Mesenchymal stem cell (in vitro differentiated cells and primary cell): Measurements from ENCODE around the gene TCHHL1.

Source experiments
- DNase-seq: peaks from one replicate; pipeline ENCODE4 v3.0.0-alpha.2; 2013
- H2AFZ ChIP-seq: one replicate; pipeline ENCODE4 v1.6.1; 2013; ENCODE audit warnings: low read depth, mild to moderate bottlenecking, control low read depth, inconsistent platforms, low read length, moderate library complexity
- H2AK5ac ChIP-seq: 2 replicates; pipeline ENCODE4 v1.6.1; 2013; ENCODE audit warnings: low read length, moderate library complexity, mild to moderate bottlenecking, inconsistent platforms; ENCODE audit not compliant: severe bottlenecking
- H2BK120ac ChIP-seq: one replicate; pipeline ENCODE4 v1.6.1; 2013; ENCODE audit warnings: low read depth, mild to moderate bottlenecking, inconsistent platforms, low read length, moderate library complexity
- H2BK12ac ChIP-seq, 2 experiments: one replicate each; pipeline ENCODE4 v1.6.1; 2013; ENCODE audit warnings: inconsistent platforms in 2 of 2, low read length in 2 of 2, mild to moderate bottlenecking in 2 of 2, moderate library complexity in 2 of 2, control low read depth in 1 of 2
- H2BK15ac ChIP-seq: one replicate; pipeline ENCODE4 v1.6.1; 2013; ENCODE audit warnings: mild to moderate bottlenecking, low read depth, inconsistent platforms; ENCODE audit not compliant: poor library complexity, severe bottlenecking
- H2BK5ac ChIP-seq: 2 replicates; pipeline ENCODE4 v1.6.1; 2013; ENCODE audit warnings: low read depth, mild to moderate bottlenecking, low read length, control low read depth, inconsistent platforms; ENCODE audit not compliant: poor library complexity, severe bottlenecking
- H3K14ac ChIP-seq, 2 experiments: one replicate each; pipeline ENCODE4 v1.6.1; 2013; ENCODE audit warnings: inconsistent platforms in 2 of 2, low read length in 2 of 2, control low read depth in 1 of 2, mild to moderate bottlenecking in 1 of 2, moderate library complexity in 1 of 2
- H3K18ac ChIP-seq, 2 experiments: one replicate each; pipeline ENCODE4 v1.6.1; 2013; ENCODE audit warnings: inconsistent platforms in 2 of 2, low read length in 2 of 2, control low read depth in 1 of 2, low read depth in 1 of 2, mild to moderate bottlenecking in 1 of 2
- H3K23ac ChIP-seq, 2 experiments: one replicate each; pipeline ENCODE4 v1.6.1; 2013; ENCODE audit warnings: inconsistent platforms in 2 of 2, low read length in 2 of 2, mild to moderate bottlenecking in 2 of 2, moderate library complexity in 2 of 2, control low read depth in 1 of 2
- H3K27ac ChIP-seq: 2 replicates; pipeline ENCODE4 v1.5.1; 2013; ENCODE audit warnings: mild to moderate bottlenecking, moderate library complexity, low read length, control low read depth, inconsistent platforms; ENCODE audit not compliant: poor library complexity, severe bottlenecking
- H3K27me3 ChIP-seq, 2 experiments: 2 replicates each; pipeline versions ENCODE4 v1.6.1 to v1.7.0; 2013; ENCODE audit warnings: low read length in 2 of 2, mild to moderate bottlenecking in 2 of 2, moderate library complexity in 2 of 2, control low read depth in 1 of 2, inconsistent platforms in 1 of 2; ENCODE audit not compliant: control insufficient read depth in 1 of 2, insufficient read depth in 1 of 2
- H3K36me3 ChIP-seq, 2 experiments: 2 replicates each; pipeline versions ENCODE4 v1.6.1 to v1.7.0; 2013; ENCODE audit warnings: low read length in 2 of 2, control low read depth in 1 of 2, inconsistent platforms in 1 of 2, low read depth in 1 of 2, mild to moderate bottlenecking in 1 of 2; ENCODE audit not compliant: insufficient read depth in 2 of 2, control insufficient read depth in 1 of 2
- H3K4ac ChIP-seq, 2 experiments: one replicate each; pipeline ENCODE4 v1.6.1; 2013; ENCODE audit warnings: inconsistent platforms in 2 of 2, low read length in 2 of 2, mild to moderate bottlenecking in 2 of 2, moderate library complexity in 2 of 2, control low read depth in 1 of 2, low read depth in 1 of 2
- H3K4me1 ChIP-seq: 2 replicates; pipeline ENCODE4 v1.6.1; 2013; ENCODE audit warnings: low read depth, low read length, control low read depth; ENCODE audit not compliant: control insufficient read depth, insufficient read depth
- H3K4me2 ChIP-seq: 2 replicates; pipeline ENCODE4 v1.6.1; 2013; ENCODE audit warnings: low read length, mild to moderate bottlenecking, inconsistent platforms; ENCODE audit not compliant: poor library complexity, severe bottlenecking
- H3K4me3 ChIP-seq, 2 experiments: 2 replicates each; pipeline versions ENCODE4 v1.5.1 to v1.7.0; 2013; ENCODE audit warnings: low read length in 2 of 2, mild to moderate bottlenecking in 2 of 2, control low read depth in 1 of 2, low read depth in 1 of 2; ENCODE audit not compliant: insufficient read depth in 1 of 2
- H3K79me1 ChIP-seq: replicated peaks from 2 replicates; pipeline ENCODE4 v1.6.1; 2013; ENCODE audit warnings: mild to moderate bottlenecking, control low read depth, low read length, inconsistent platforms; ENCODE audit not compliant: poor library complexity, severe bottlenecking
- H3K9ac ChIP-seq: 2 replicates; pipeline ENCODE4 v1.7.0; 2013; ENCODE audit warnings: mild to moderate bottlenecking, low read length, moderate library complexity
- H3K9me3 ChIP-seq: 2 replicates; pipeline ENCODE4 v1.7.0; 2013; ENCODE audit warnings: mild to moderate bottlenecking, low read length; ENCODE audit not compliant: control insufficient read depth
- H4K8ac ChIP-seq: one replicate; pipeline ENCODE4 v1.6.1; 2013; ENCODE audit warnings: inconsistent platforms, mild to moderate bottlenecking, low read length, moderate library complexity
- H4K91ac ChIP-seq: one replicate; pipeline ENCODE4 v1.6.1; 2013; ENCODE audit warnings: mild to moderate bottlenecking, low read length, inconsistent platforms
- WGBS: methylation state at CpG from one replicate; pipeline ENCODE4 v1.1.7; 2013; ENCODE audit warnings: mixed read lengths; 5-methylcytosine and 5-hydroxymethylcytosine counted together

TCHHL1 gene

GRCh38 chr1:152109998-152110294, 21.1 kb upstream of the TCHHL1 start:
- no peak overlapping the region for H3K14ac ChIP-seq
- H2BK120ac ChIP-seq: no peak overlapping the region
- WGBS: 91% methylated on average over 15 of the region's 15 CpGs
- no peak overlapping the region for H2AFZ ChIP-seq
- H4K8ac ChIP-seq: no peak overlapping the region
- no peak overlapping the region for H2BK5ac ChIP-seq
- peaks cover 24 to 82% of the 10 kb centered on the region in 2 experiments for H3K27me3 ChIP-seq
- H2BK12ac ChIP-seq: no peak overlapping the region
- no peak overlapping the region for H3K27ac ChIP-seq
- no peak overlapping the region for H3K18ac ChIP-seq
- no peak overlapping the region for H3K4me2 ChIP-seq
- H3K4me3 ChIP-seq: peak overlapping the region in 1 of 2 experiments; percentile 81
- no peak overlapping the region for H2BK15ac ChIP-seq
- no peak overlapping the region for H3K4ac ChIP-seq
- no peaks in the 10 kb centered on the region for H3K36me3 ChIP-seq
- H3K4me1 ChIP-seq: no peaks in the 10 kb centered on the region
- DNase-seq: no peak
- no peaks in the 10 kb centered on the region for H3K79me1 ChIP-seq
- H3K9ac ChIP-seq: peak overlapping the region; percentile 48
- H4K91ac ChIP-seq: no peak overlapping the region
- H3K23ac ChIP-seq: no peak overlapping the region
- H3K9me3 ChIP-seq: peaks cover 2% of the 10 kb centered on the region
- no peak overlapping the region for H2AK5ac ChIP-seq

DNA sequence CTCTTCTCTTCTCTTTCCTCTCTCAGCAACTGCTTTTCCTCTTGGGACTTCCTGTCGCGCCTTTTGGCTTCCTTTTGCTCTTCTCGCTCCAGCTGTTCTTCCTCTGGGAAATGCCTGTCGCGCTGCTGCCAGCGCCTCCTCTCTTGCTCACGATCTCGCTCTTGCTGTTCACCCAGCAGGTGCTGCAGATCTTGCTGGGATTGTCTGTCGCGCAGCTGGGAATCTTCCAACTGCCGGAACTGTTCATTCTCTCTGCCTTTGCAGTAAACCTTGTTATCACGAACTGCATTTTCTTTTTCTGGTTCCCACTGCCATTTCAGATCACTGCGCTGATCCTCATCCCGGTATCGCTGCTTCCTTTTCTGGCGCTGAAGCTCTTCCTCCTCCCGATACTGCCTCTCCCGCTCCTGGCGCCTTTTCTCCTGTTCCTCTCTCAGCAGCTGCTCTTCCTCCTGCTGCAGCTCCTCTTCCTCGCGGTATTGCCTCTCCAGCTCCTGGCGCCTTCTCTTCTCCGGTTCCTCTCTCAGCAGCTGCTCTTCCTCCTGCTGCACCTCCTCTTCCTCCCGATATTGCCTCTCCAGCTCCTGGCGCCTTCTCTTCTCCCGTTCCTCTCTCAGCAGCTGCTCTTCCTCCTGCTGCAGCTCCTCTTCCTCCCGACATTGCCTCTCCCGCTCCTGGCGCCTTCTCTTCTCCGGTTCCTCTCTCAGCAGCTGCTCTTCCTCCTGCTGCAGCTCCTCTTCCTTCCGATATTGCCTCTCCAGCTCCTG, 20.6 kb upstream of the TCHHL1 start:
- Histone ChIP-seq H3K36me3 (no peaks in the 10 kb centered on the region), H4K8ac (no peak overlapping the region), H2BK120ac (no peak overlapping the region), H2BK12ac (no peak overlapping the region), H3K4me3 (peak overlapping the region in 1 of 2 experiments; percentile 81), H3K9ac (no peak overlapping the region), H3K23ac (no peak overlapping the region), H2AFZ (no peak overlapping the region), H2AK5ac (no peak overlapping the region), H3K27me3 (peaks cover 22 to 82% of the 10 kb centered on the region in 2 experiments), H3K4ac (no peak overlapping the region), H3K27ac (no peak overlapping the region), H2BK15ac (no peak overlapping the region), H3K4me2 (no peak overlapping the region), H2BK5ac (no peak overlapping the region), H3K9me3 (no peaks in the 10 kb centered on the region), H3K79me1 (no peaks in the 10 kb centered on the region), H3K18ac (no peak overlapping the region), H3K14ac (no peak overlapping the region), H3K4me1 (no peaks in the 10 kb centered on the region), H4K91ac (no peak overlapping the region)
- DNase-seq: no peak
- WGBS: 83% methylated on average over 31 of the region's 31 CpGs

GRCh38 chr1:152108882-152109222, 20.0 kb upstream of the TCHHL1 start:
- H3K27me3 ChIP-seq: peaks cover 22 to 82% of the 10 kb centered on the region in 2 experiments
- no peak overlapping the region for H2BK120ac ChIP-seq
- peak overlapping the region in 1 of 2 experiments; percentile 81 for H3K4me3 ChIP-seq
- no peak overlapping the region for H3K14ac ChIP-seq
- no peaks in the 10 kb centered on the region for H3K36me3 ChIP-seq
- H3K79me1 ChIP-seq: no peaks in the 10 kb centered on the region
- H3K4ac ChIP-seq: no peak overlapping the region
- no peak overlapping the region for H2BK15ac ChIP-seq
- no peak overlapping the region for H4K8ac ChIP-seq
- DNase-seq: no peak
- no peak overlapping the region for H4K91ac ChIP-seq
- H2BK12ac ChIP-seq: no peak overlapping the region
- no peak overlapping the region for H2BK5ac ChIP-seq
- H2AFZ ChIP-seq: no peak overlapping the region
- no peaks in the 10 kb centered on the region for H3K9me3 ChIP-seq
- H3K4me1 ChIP-seq: no peaks in the 10 kb centered on the region
- no peak overlapping the region for H3K18ac ChIP-seq
- H3K9ac ChIP-seq: peak overlapping the region; percentile 56
- no peak overlapping the region for H3K23ac ChIP-seq
- H3K4me2 ChIP-seq: no peak overlapping the region
- no peak overlapping the region for H3K27ac ChIP-seq
- 92% methylated on average over 28 of the region's 28 CpGs for WGBS
- H2AK5ac ChIP-seq: no peak overlapping the region

- no peak overlapping the region for H3K4me2 ChIP-seq
- 84% methylated on average over 67 of the region's 67 CpGs for WGBS
- no peaks in the 10 kb centered on the region for H3K4me1 ChIP-seq
- no peak overlapping the region for H3K18ac ChIP-seq
- H3K27ac ChIP-seq: no peak overlapping the region
- H4K8ac ChIP-seq: no peak overlapping the region
- peak overlapping the region in 1 of 2 experiments; percentile 81 for H3K4me3 ChIP-seq
- no peak overlapping the region for H3K23ac ChIP-seq
- H3K4ac ChIP-seq: no peak overlapping the region
- H3K36me3 ChIP-seq: no peaks in the 10 kb centered on the region
- H4K91ac ChIP-seq: no peak overlapping the region
- H2AFZ ChIP-seq: no peak overlapping the region
- H2AK5ac ChIP-seq: no peak overlapping the region
- H2BK12ac ChIP-seq: no peak overlapping the region
- no peak overlapping the region for H2BK120ac ChIP-seq
- no peak overlapping the region for H3K14ac ChIP-seq
- H3K27me3 ChIP-seq: peaks cover 22 to 82% of the 10 kb centered on the region in 2 experiments
- H3K79me1 ChIP-seq: no peaks in the 10 kb centered on the region
- peak overlapping the region; percentile 56 for H3K9ac ChIP-seq
- no peak overlapping the region for H2BK5ac ChIP-seq
- H3K9me3 ChIP-seq: no peaks in the 10 kb centered on the region
- H2BK15ac ChIP-seq: no peak overlapping the region
- no peak for DNase-seq
Observed at GRCh38 chr1:152107984-152108881, 19.4 kb upstream of the TCHHL1 start.
